MM.1S (cell line): Measurements from ENCODE around the gene SLC4A4.

Source experiments
- DNase-seq: peaks from one replicate; pipeline ENCODE4 v3.0.0-alpha.2; 2015
- H2AFZ ChIP-seq: fragments of 300-600 bp; sonication (generic); 2 replicates; pipeline ENCODE4 v1.6.0; 2016; ENCODE audit warnings: antibody characterized with exemption, low read length
- H3F3A ChIP-seq: fragments of 300-600 bp; sonication (generic); 2 replicates; pipeline ENCODE4 v1.6.1; 2016; ENCODE audit warnings: mild to moderate bottlenecking, antibody characterized with exemption, low read length, moderate library complexity, mixed read lengths; ENCODE audit not compliant: insufficient read depth
- H3K27ac ChIP-seq: fragments of 300-600 bp; sonication (generic); 2 replicates; pipeline ENCODE4 v1.5.1; 2016; ENCODE audit warnings: mild to moderate bottlenecking, low read length
- H3K27me3 ChIP-seq: fragments of 300-600 bp; sonication (generic); replicated peaks from 2 replicates; pipeline ENCODE4 v1.6.0; 2016; ENCODE audit warnings: low read length; ENCODE audit not compliant: insufficient read depth
- H3K36me3 ChIP-seq: fragments of 300-600 bp; sonication (generic); replicated peaks from 2 replicates; pipeline ENCODE4 v1.6.1; 2016; ENCODE audit warnings: mild to moderate bottlenecking, low read length, mixed read lengths; ENCODE audit not compliant: insufficient read depth
- H3K4me1 ChIP-seq: fragments of 300-600 bp; sonication (generic); 2 replicates; pipeline ENCODE4 v1.6.1; 2016; ENCODE audit warnings: low read length, mixed read lengths
- H3K4me2 ChIP-seq: fragments of 300-600 bp; sonication (generic); 2 replicates; pipeline ENCODE4 v1.6.0; 2016; ENCODE audit warnings: low read depth, low read length
- H3K4me3 ChIP-seq: fragments of 300-600 bp; sonication (generic); 2 replicates; pipeline ENCODE4 v1.5.1; 2016; ENCODE audit warnings: low read length, mixed read lengths
- H3K79me2 ChIP-seq: fragments of 300-600 bp; sonication (generic); 2 replicates; pipeline ENCODE4 v1.6.1; 2016; ENCODE audit warnings: mixed run types, low read length, mixed read lengths
- H3K9ac ChIP-seq: fragments of 300-600 bp; sonication (generic); 2 replicates; pipeline ENCODE4 v1.6.1; 2016; ENCODE audit warnings: low read length, mixed read lengths
- H3K9me2 ChIP-seq: fragments of 300-600 bp; sonication (generic); replicated peaks from 2 replicates; pipeline ENCODE4 v1.6.1; 2016; ENCODE audit warnings: mild to moderate bottlenecking, low read length, mixed read lengths; ENCODE audit not compliant: insufficient read depth
- H3K9me3 ChIP-seq: fragments of 300-600 bp; sonication (generic); replicated peaks from 2 replicates; pipeline ENCODE4 v1.6.1; 2016; ENCODE audit warnings: mild to moderate bottlenecking, low read length, mixed read lengths; ENCODE audit not compliant: insufficient read depth
- H4K20me1 ChIP-seq: fragments of 300-600 bp; sonication (generic); 2 replicates; pipeline ENCODE4 v1.6.1; 2016; ENCODE audit warnings: mild to moderate bottlenecking, low read length, moderate library complexity, mixed read lengths; ENCODE audit not compliant: insufficient read depth
- EZH2 ChIP-seq: fragments of 300-600 bp; sonication (generic); optimal IDR thresholded peaks from 2 replicates; pipeline ENCODE3; 2017; ENCODE audit warnings: low read depth, mild to moderate bottlenecking, antibody characterized with exemption, low read length, mixed read lengths
- EZH2phosphoT487 ChIP-seq: fragments of 300-600 bp; sonication (generic); IDR thresholded peaks from 2 replicates; pipeline ENCODE4 v1.6.1; 2018; ENCODE audit warnings: antibody characterized with exemption, low read length
- TF ChIP-seq, protein P1 (sequence below): fragments of 300-600 bp; sonication (generic); IDR thresholded peaks from 2 replicates; pipeline ENCODE4 v1.5.1; 2016; ENCODE audit warnings: antibody characterized with exemption, low read length, mixed read lengths

SLC4A4 gene

DNA sequence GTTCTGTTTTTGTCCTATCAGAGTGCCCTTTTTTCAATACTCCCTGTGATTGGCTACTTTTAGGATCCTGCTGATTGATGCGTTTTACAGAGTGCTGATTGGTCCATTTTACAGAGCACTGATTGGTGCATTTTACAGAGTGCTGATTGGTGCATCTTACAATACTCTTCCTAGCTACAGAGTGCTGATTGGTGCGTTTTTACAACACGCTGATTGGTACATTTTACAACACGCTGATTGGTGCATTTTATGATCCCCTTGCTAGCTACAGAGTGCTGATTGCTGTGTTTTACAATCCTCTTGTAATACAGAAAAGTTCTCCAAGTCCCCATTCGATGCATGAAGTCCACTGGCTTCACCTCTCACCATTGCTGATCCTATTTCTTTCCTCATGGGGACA, 268.3 kb downstream of the SLC4A4 start:
- H3K36me3 ChIP-seq, result no peaks in the 10 kb centered on the region
- H3F3A ChIP-seq, result 0 out of 2 replicates have a peak, but pooled peaks cover 5% of the 10 kb centered on the region
- H3K27me3 ChIP-seq, result no peaks in the 10 kb centered on the region
- no peak overlapping the region for H3K4me3 ChIP-seq
- TF ChIP-seq EZH2phosphoT487, result no peak
- TF ChIP-seq, protein P1, sequence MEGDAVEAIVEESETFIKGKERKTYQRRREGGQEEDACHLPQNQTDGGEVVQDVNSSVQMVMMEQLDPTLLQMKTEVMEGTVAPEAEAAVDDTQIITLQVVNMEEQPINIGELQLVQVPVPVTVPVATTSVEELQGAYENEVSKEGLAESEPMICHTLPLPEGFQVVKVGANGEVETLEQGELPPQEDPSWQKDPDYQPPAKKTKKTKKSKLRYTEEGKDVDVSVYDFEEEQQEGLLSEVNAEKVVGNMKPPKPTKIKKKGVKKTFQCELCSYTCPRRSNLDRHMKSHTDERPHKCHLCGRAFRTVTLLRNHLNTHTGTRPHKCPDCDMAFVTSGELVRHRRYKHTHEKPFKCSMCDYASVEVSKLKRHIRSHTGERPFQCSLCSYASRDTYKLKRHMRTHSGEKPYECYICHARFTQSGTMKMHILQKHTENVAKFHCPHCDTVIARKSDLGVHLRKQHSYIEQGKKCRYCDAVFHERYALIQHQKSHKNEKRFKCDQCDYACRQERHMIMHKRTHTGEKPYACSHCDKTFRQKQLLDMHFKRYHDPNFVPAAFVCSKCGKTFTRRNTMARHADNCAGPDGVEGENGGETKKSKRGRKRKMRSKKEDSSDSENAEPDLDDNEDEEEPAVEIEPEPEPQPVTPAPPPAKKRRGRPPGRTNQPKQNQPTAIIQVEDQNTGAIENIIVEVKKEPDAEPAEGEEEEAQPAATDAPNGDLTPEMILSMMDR, result no peak
- TF ChIP-seq EZH2, result no peak
- no peak overlapping the region for H2AFZ ChIP-seq
- no peaks in the 10 kb centered on the region for H3K9me2 ChIP-seq
- no peaks in the 10 kb centered on the region for H3K9me3 ChIP-seq
- no peaks in the 10 kb centered on the region for H3K79me2 ChIP-seq
- H3K27ac ChIP-seq, result no peak overlapping the region
- H3K4me2 ChIP-seq, result no peak overlapping the region
- H4K20me1 ChIP-seq, result no peaks in the 10 kb centered on the region
- peaks cover 22% of the 10 kb centered on the region; the same call in 1 of the 2 replicates for H3K4me1 ChIP-seq
- DNase-seq, result no peak
- no peak overlapping the region for H3K9ac ChIP-seq

- no peak overlapping the region for H3K4me2 ChIP-seq
- H4K20me1 ChIP-seq, result no peaks in the 10 kb centered on the region
- H3K79me2 ChIP-seq, result no peaks in the 10 kb centered on the region
- H3K27me3 ChIP-seq, result no peaks in the 10 kb centered on the region
- H3K9ac ChIP-seq, result no peak overlapping the region
- peak overlapping the region; percentile 34; the same call in 1 of the 2 replicates for H3K27ac ChIP-seq
- H3K9me3 ChIP-seq, result no peaks in the 10 kb centered on the region
- TF ChIP-seq, protein P1, result no peak
- no peak for TF ChIP-seq EZH2
- no peak for TF ChIP-seq EZH2phosphoT487
- H2AFZ ChIP-seq, result no peak overlapping the region
- H3F3A ChIP-seq, result 0 out of 2 replicates have a peak, but pooled peaks cover 5% of the 10 kb centered on the region
- no peak for DNase-seq
- H3K9me2 ChIP-seq, result no peaks in the 10 kb centered on the region
- H3K4me1 ChIP-seq, result peaks cover 22% of the 10 kb centered on the region; the same call in 1 of the 2 replicates
- H3K4me3 ChIP-seq, result no peak overlapping the region
- no peaks in the 10 kb centered on the region for H3K36me3 ChIP-seq
These were observed 269.2 kb downstream of the SLC4A4 start for GRCh38 chr4:71607780-71608677.

GRCh38 chr4:71608678-71609071, 269.9 kb downstream of the SLC4A4 start:
- peak overlapping the region; percentile 12; the same call in 1 of the 2 replicates for H3K27ac ChIP-seq
- peaks cover 22% of the 10 kb centered on the region; the same call in 1 of the 2 replicates for H3K4me1 ChIP-seq
- no peaks in the 10 kb centered on the region for H3K79me2 ChIP-seq
- DNase-seq, result no peak
- H3K9me3 ChIP-seq, result no peaks in the 10 kb centered on the region
- no peak overlapping the region for H3K4me2 ChIP-seq
- H3K27me3 ChIP-seq, result no peaks in the 10 kb centered on the region
- H3K36me3 ChIP-seq, result no peaks in the 10 kb centered on the region
- no peaks in the 10 kb centered on the region for H3K9me2 ChIP-seq
- 0 out of 2 replicates have a peak, but pooled peaks cover 5% of the 10 kb centered on the region for H3F3A ChIP-seq
- TF ChIP-seq EZH2phosphoT487 (no peak), EZH2 (no peak)
- TF ChIP-seq, protein P1, result no peak
- H3K4me3 ChIP-seq, result no peak overlapping the region
- H3K9ac ChIP-seq, result no peak overlapping the region
- H4K20me1 ChIP-seq, result no peaks in the 10 kb centered on the region
- H2AFZ ChIP-seq, result no peak overlapping the region
